ENCODE results near the gene SMPD2. TPM values are rescaled to one million over a fixed set of nuclear protein-coding genes. Genes with fewer than 3 reads are reported as not detected.
"Not testable (repeated sequence)": the region's sequence is repeated elsewhere in the genome, so short reads cannot be mapped to it uniquely, and the experiment has no call there.

The SMPD2 gene
- total RNA-seq, 1 experiment from 2014 or later: 9.9 TPM

- H3K27ac ChIP-seq: no peak overlapping the region
- DNase-seq (ENCODE audit: low read depth in 1 of 2, low spot score in 2 of 2): no peak
- no peaks in the 10 kb centered on the region for H3K9me3 ChIP-seq (replicated peaks)
- H3K36me3 ChIP-seq: peaks cover 39% of the 10 kb centered on the region
- H3K4me1 ChIP-seq (replicated peaks): peaks cover 10% of the 10 kb centered on the region
- H3K27me3 ChIP-seq (replicated peaks): no peaks in the 10 kb centered on the region
- no peak overlapping the region for H3K4me3 ChIP-seq
These were observed 19.8 kb downstream of the SMPD2 start for GRCh38 chr6:109460161-109460829.

- not testable (repeated sequence) for H3K9me3 ChIP-seq (replicated peaks); H3K4me3 ChIP-seq
These were observed 20.7 kb downstream of the SMPD2 start for GRCh38 chr6:109461205-109461604.

DNA sequence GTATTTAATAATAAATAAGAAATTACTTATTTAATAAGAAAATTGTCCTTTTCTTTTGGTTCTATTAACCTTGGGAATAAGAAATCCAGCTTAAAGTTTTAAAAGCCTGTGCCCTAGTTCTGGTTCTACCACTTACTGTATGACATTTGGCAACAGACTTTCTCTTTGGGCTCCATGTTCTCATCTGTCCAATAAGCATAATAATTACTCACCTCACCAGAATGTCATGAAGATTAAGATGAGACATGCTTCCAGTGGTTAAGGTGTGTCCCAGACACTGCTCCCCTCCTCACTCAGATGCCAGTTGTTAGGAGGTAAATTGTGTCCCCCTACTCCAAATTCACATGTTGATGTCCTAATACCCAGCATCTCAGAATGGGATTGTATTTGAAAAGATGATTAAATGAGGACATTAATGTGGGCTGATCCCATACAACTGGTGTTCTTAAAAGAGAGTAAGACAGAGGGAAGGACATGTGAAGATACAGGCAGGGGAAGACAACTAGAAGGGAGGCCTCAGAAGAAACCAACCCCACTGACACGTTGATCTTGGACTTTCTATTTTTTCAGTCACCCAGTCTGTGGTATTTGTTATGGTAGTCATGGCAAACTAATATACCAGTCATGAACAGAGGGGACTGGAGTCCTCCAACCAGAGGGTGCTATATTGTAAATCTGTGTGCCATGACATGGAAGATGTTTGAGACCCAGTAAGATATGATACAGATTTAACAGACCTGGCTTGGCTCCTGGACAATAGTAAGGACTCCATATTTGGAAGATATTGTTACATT, 21.4 kb downstream of the SMPD2 start:
- DNase-seq (ENCODE audit: low read depth in 1 of 2, low spot score in 2 of 2): no peak
- Histone ChIP-seq H3K9me3 (replicated peaks) (no peaks in the 10 kb centered on the region), H3K27ac (no peak overlapping the region), H3K4me1 (replicated peaks) (peaks cover 2% of the 10 kb centered on the region), H3K36me3 (peaks cover 54% of the 10 kb centered on the region), H3K27me3 (replicated peaks) (no peaks in the 10 kb centered on the region), H3K4me3 (no peak overlapping the region)

More at GRCh38 chr6:109461205-109461604, 20.7 kb downstream of the SMPD2 start:
- H3K36me3 ChIP-seq: peaks cover 46% of the 10 kb centered on the region
- H3K27ac ChIP-seq; H3K4me1 ChIP-seq (replicated peaks); DNase-seq (ENCODE audit: low read depth in 1 of 2, low spot score in 2 of 2); H3K27me3 ChIP-seq (replicated peaks): not testable (repeated sequence)

DNA sequence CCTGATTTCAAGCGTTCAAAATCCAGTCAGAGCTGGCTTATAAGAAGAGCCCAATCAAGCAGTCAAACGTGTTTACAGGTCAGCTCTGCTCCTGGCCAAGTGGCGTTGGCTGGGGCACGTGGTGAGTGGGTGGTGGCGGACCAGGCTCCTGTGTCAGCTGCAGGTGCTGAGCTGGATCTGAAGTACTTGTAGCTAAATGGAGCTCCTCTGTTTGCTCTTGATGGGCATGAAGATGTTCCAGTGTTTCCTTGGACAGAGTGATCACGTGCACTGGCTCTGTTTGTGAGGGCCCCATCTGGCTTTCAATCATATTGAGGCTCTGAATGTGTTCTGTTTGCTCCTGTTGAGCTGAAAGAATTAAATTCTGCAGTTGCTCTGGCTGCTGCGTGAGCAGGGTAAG, 25.2 kb downstream of the SMPD2 start:
- H3K4me1 ChIP-seq (replicated peaks): 0 out of 2 replicates have a peak, but pooled peaks cover 5% of the 10 kb centered on the region
- no peaks in the 10 kb centered on the region for H3K27me3 ChIP-seq (replicated peaks)
- peaks cover 88% of the 10 kb centered on the region for H3K36me3 ChIP-seq
- no peaks in the 10 kb centered on the region for H3K9me3 ChIP-seq (replicated peaks)
- no peak overlapping the region for H3K4me3 ChIP-seq
- DNase-seq (ENCODE audit: low read depth in 1 of 2, low spot score in 2 of 2): no peak
- H3K27ac ChIP-seq: no peak overlapping the region

GRCh38 chr6:109466212-109466923, 25.8 kb downstream of the SMPD2 start:
- DNase-seq (ENCODE audit: low read depth in 1 of 2, low spot score in 2 of 2): no peak
- H3K27me3 ChIP-seq (replicated peaks): no peaks in the 10 kb centered on the region
- no peak overlapping the region for H3K27ac ChIP-seq
- peaks cover 91% of the 10 kb centered on the region for H3K36me3 ChIP-seq
- H3K4me1 ChIP-seq (replicated peaks): 0 out of 2 replicates have a peak, but pooled peaks cover 5% of the 10 kb centered on the region
- H3K9me3 ChIP-seq (replicated peaks): no peaks in the 10 kb centered on the region
- no peak overlapping the region for H3K4me3 ChIP-seq

DNA sequence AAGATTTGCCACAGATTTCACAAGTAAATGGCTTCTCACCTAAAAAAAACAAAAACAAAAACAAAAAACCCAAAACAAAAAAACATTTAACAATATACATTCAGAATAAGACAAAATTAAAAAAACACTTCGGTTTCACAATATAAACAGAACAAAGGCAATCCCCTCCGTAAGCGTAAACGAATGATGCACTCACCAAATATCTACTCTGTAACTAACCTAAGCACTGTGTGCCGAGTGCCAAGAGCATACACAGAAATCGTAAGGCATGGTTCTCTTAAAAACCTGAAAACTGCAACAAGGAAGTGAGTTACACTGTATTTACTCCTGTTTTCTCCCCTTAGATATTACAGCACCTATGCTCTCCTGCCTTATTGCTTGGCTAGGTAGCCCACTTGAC, 27.2 kb downstream of the SMPD2 start:
- no peak overlapping the region for H3K4me3 ChIP-seq
- peaks cover 93% of the 10 kb centered on the region for H3K36me3 ChIP-seq
- no peaks in the 10 kb centered on the region for H3K9me3 ChIP-seq (replicated peaks)
- no peak overlapping the region for H3K27ac ChIP-seq
- 0 out of 2 replicates have a peak, but pooled peaks cover 5% of the 10 kb centered on the region for H3K4me1 ChIP-seq (replicated peaks)
- DNase-seq (ENCODE audit: low read depth in 1 of 2, low spot score in 2 of 2): no peak
- no peaks in the 10 kb centered on the region for H3K27me3 ChIP-seq (replicated peaks)

DNA sequence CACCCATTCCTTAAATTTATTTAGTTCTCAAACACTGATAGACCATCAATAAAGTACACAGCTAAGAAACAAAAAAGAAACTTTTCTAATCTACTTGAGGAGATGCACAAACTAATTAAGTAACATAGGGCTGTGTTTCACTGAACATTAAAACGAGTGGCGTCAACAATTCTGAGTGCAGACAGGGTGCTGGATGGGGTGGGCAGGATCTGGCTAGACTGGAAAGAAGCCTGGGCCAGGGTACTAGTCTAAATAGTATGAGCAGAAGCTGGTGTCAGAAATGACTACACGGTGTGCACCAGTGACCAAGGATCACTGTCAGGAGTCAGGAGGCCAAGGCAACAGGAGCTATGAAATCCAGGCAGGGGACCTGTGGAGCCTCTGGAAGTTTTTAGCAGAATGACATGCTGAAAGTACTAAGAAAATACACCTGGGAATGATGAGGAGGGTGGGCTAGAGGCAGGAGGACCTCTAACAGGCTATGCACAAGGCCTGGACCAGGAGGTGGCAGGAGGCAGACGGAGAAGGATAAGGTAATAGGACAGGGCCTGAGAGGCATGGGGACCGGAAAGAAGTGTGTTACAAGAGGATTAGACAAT, 29.2 kb downstream of the SMPD2 start:
- Histone ChIP-seq H3K4me1 (replicated peaks) (0 out of 2 replicates have a peak, but pooled peaks cover 5% of the 10 kb centered on the region), H3K27me3 (replicated peaks) (no peaks in the 10 kb centered on the region), H3K27ac (no peak overlapping the region), H3K36me3 (peaks cover 93% of the 10 kb centered on the region), H3K4me3 (no peak overlapping the region), H3K9me3 (replicated peaks) (no peaks in the 10 kb centered on the region)
- no peak for DNase-seq (ENCODE audit: low read depth in 1 of 2, low spot score in 2 of 2)

DNA sequence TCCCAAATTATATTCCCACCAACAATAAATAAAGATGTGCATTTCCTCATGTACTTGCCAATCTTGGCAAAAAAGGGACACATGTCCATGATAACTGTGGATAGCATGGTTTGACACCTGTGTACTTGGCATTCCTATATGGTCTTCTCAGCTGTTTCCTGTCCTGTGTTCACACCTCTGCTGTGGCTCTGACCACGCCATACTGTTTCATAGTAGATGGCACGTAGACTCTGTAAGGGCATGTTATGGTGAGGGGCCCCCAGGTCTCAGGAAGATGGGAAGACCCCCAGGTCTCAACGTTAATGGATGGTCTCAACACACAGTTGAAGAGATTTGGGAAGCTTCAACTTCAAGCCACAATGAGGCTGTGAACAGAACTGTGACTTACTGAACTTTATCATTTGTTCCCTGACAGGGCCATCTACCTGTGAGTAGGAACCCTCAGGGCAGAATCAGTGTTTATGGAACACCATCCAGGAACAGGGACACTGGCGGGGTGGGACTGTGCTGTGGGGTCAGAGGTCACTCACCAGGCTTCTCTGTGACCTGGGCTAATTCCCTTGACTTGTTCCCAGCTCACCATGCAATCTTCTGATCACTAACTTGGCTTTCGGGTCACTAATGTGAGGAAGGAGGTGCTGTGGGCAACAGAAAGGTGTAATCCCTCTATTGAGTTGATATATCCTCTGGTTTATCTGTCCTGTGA, 30.7 kb downstream of the SMPD2 start:
- no peak for DNase-seq (ENCODE audit: low read depth in 1 of 2, low spot score in 2 of 2)

DNA sequence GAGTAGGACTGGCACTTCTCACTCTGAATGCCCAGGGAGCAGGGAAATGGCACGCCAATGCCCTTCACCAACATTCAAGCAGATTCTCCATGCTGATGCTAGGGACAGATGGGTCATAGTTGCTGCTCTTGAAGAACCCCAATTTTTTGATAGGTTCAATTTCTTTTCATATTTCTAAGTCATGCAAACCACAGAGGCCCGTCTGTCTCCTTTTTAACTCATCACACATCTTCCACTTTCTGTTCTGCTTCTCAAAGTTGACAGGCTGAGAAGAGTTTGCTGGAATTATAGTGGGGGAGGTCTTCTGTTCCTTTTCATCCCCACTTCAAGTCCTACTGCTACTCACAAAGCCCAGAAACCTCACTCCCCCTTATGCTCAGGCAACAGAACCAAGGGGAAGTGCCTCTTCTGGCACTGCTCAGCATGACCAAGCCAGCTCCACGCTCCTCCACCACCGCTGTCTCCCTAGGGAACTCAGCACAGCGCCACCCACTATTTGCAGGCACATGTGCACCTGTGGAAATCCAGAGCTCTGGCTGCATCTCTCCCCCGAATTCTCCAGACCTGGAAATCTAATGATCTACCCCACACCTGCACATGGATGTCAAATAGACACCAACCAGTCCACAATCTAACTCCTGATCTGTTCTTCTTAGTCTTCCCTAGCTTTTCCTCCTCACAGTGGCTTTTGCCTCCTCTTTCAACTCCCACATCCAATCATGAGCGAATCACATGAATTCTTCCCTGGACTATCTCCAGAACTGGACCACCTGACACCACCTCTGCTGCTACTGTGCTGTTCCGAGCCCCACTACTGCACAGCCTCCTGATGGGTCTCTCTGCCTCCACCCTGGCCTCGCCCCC, 31.8 kb downstream of the SMPD2 start:
- DNase-seq (ENCODE audit: low read depth in 1 of 2, low spot score in 2 of 2): no peak
- Histone ChIP-seq H3K4me3 (no peak overlapping the region), H3K27ac (no peak overlapping the region), H3K9me3 (replicated peaks) (no peaks in the 10 kb centered on the region), H3K27me3 (replicated peaks) (no peaks in the 10 kb centered on the region), H3K4me1 (replicated peaks) (peaks cover 10% of the 10 kb centered on the region), H3K36me3 (peaks cover 93% of the 10 kb centered on the region)

More for the DNA sequence above, 30.7 kb downstream of the SMPD2 start:
- Histone ChIP-seq H3K27me3 (replicated peaks) (no peaks in the 10 kb centered on the region), H3K36me3 (peaks cover 93% of the 10 kb centered on the region), H3K4me3 (no peak overlapping the region), H3K27ac (no peak overlapping the region), H3K9me3 (replicated peaks) (no peaks in the 10 kb centered on the region), H3K4me1 (replicated peaks) (0 out of 2 replicates have a peak, but pooled peaks cover 5% of the 10 kb centered on the region)

DNA sequence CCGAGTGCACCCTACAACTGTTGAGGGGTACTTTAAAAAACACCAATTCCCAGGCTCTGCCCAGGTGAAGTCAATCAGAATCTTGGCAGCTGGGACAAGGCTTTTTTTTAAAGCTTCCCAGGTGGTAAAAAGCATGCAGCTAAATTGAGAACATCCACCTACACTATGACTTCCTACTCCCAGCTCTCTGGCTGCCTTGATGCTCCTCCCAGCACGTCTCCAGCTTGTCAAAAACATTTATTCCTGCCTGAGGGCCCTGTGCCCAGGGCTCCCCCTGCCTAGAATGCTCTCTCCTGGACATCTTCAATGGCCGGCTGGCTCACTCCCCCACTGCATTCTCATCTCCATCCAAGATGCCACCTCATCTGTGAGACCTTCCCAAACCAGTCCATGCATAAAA, 32.6 kb downstream of the SMPD2 start:
- no peak overlapping the region for H3K4me3 ChIP-seq
- H3K36me3 ChIP-seq: peaks cover 93% of the 10 kb centered on the region
- peaks cover 14% of the 10 kb centered on the region for H3K4me1 ChIP-seq (replicated peaks)
- DNase-seq (ENCODE audit: low read depth in 1 of 2, low spot score in 2 of 2): no peak
- no peak overlapping the region for H3K27ac ChIP-seq
- H3K27me3 ChIP-seq (replicated peaks): no peaks in the 10 kb centered on the region
- no peaks in the 10 kb centered on the region for H3K9me3 ChIP-seq (replicated peaks)

DNA sequence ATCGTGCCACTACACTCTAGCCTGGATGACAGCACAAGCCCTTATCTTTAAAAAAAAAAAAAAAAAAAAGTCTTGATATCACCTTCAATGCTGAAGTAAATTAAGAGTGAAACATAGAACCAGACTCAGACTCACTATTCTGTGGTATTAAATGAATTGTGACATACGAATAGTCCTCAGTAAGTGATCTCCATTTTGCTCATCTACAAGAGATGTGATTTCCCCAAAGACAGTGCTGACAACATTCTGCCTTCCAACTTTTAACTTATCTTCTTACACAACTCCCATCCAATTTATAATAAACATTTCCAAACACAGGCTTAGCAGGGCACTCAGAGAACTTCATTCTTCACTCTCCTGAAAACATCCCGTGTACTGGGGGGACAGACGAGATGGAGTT, 34.5 kb downstream of the SMPD2 start:
- Histone ChIP-seq H3K4me3 (no peak overlapping the region), H3K36me3 (peaks cover 92% of the 10 kb centered on the region), H3K4me1 (replicated peaks) (peaks cover 28% of the 10 kb centered on the region), H3K27ac (no peak overlapping the region), H3K27me3 (replicated peaks) (no peaks in the 10 kb centered on the region), H3K9me3 (replicated peaks) (no peaks in the 10 kb centered on the region)
- DNase-seq (ENCODE audit: low read depth in 1 of 2, low spot score in 2 of 2): no peak

DNA sequence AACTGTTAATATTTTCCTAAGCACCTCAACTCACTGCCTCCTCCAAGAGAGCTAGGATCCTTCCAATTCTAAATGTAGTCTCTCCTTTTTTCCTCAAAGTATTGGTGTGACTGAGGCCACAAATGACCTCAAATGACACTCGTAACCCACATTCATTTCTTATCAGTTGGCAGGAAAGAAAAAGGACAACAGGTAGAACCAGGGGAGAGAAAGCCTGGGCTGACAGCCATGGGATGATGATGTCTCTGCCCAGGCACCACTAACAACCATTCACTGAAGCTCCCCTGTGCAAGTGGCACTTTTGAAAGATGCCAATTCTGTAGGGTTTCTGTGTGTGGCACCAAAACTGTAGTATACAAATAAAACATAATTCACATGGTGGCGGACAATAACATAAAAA, 35.1 kb downstream of the SMPD2 start:
- Histone ChIP-seq H3K27ac (no peak overlapping the region), H3K27me3 (replicated peaks) (no peaks in the 10 kb centered on the region), H3K4me1 (replicated peaks) (peaks cover 28% of the 10 kb centered on the region), H3K36me3 (peaks cover 92% of the 10 kb centered on the region), H3K4me3 (no peak overlapping the region), H3K9me3 (replicated peaks) (no peaks in the 10 kb centered on the region)
- no peak for DNase-seq (ENCODE audit: low read depth in 1 of 2, low spot score in 2 of 2)
